ENCODE measurements around the gene LARP6.

The LARP6 gene

DNA sequence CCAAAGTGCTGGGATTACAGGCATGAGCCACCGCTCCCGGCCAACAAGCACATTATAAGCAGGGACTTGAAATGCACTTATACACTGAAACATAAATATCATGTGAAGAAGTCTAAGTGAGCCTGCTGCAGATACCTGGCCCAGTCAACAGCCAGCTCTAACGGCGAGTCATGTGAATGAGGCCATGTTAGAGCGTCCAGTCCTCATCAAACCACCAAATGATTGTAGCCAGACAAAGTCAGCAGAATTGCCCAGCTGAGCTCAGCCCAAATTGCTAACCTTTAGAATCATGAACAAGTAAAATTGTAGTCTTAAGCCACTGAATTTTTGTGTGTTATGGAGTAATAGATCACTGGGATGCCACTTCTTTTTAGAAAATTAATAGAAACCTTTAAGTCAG, 52.8 kb downstream of the LARP6 start:
- DNase-seq (ENCODE audit: low read depth): no peak
- H3K4me3 ChIP-seq (replicated peaks; ENCODE audit: low read depth, low read length): no peak overlapping the region
- TF ChIP-seq, protein P1, sequence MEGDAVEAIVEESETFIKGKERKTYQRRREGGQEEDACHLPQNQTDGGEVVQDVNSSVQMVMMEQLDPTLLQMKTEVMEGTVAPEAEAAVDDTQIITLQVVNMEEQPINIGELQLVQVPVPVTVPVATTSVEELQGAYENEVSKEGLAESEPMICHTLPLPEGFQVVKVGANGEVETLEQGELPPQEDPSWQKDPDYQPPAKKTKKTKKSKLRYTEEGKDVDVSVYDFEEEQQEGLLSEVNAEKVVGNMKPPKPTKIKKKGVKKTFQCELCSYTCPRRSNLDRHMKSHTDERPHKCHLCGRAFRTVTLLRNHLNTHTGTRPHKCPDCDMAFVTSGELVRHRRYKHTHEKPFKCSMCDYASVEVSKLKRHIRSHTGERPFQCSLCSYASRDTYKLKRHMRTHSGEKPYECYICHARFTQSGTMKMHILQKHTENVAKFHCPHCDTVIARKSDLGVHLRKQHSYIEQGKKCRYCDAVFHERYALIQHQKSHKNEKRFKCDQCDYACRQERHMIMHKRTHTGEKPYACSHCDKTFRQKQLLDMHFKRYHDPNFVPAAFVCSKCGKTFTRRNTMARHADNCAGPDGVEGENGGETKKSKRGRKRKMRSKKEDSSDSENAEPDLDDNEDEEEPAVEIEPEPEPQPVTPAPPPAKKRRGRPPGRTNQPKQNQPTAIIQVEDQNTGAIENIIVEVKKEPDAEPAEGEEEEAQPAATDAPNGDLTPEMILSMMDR (IDR thresholded peaks at IDR 0.05; ENCODE audit: low read length, missing control alignments): no peak

GRCh38 chr15:70799667-70800450, 54.1 kb downstream of the LARP6 start:
- no peak overlapping the region for H3K4me3 ChIP-seq (replicated peaks; ENCODE audit: low read depth, low read length)
- TF ChIP-seq, protein P1 (IDR thresholded peaks at IDR 0.05; ENCODE audit: low read length, missing control alignments): no peak
- peak; percentile 98 for DNase-seq (ENCODE audit: low read depth)

DNA sequence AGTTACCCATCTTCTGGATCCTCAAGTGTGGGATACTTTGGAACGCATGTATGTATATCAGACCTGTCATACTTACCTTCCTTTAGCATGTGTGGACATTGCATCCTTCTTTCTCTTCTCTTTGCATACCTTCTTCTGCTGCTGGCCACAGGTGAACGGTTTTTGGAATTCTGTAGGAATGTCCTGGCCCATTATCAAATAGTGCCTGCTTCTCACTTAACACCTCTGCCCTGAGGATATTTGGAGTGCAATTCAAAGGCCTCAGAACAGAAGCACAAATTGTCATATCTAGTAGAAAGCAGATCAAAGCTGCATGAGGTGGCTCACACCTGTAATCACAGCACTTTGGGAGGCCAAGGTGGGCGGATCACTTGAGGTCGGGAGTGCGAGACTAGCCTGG, 56.5 kb downstream of the LARP6 start:
- DNase-seq (ENCODE audit: low read depth): no peak
- H3K4me3 ChIP-seq (replicated peaks; ENCODE audit: low read depth, low read length): no peak overlapping the region
- TF ChIP-seq, protein P1 (IDR thresholded peaks at IDR 0.05; ENCODE audit: low read length, missing control alignments): no peak

DNA sequence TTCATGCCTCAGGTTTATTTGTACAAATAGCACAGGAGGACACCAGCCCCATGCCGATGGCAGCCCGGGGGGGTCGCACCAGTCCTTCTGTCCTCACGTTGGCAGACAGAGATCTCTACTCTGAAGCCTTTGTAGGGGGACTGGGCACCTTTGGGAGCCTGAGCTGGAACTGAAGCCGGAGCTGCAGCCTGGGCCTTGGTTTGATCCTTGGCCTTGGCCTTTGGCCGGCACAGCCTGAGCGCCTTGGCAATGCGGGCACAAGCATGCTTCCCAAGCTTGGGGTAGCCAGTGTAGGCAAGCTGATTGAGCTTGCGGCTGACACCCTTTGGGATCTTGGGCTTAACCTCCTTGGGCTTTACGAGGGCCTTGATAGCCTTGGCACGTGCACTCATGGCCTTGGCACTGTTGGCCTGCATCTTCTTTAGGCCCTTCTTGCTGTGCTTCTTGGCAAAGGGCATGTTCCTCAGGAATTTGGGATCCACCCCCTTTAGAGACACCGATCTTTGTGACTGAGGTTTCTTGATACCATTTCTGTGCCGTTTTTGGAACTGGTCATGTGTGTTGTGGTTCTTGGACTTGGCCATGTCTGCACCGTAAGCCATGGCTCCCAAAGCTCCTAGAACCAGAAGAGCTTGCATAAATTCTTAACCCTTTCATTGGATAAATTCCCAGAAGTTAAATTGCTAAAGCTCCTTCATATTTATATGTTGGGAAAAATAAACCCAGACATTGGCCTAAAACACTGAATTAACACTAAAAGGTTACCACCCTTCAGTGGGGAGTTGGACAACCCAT, 57.2 kb downstream of the LARP6 start:
- TF ChIP-seq, protein P1 (IDR thresholded peaks at IDR 0.05; ENCODE audit: low read length, missing control alignments): no peak
- no peak for DNase-seq (ENCODE audit: low read depth)
- H3K4me3 ChIP-seq (replicated peaks; ENCODE audit: low read depth, low read length): no peak overlapping the region

DNA sequence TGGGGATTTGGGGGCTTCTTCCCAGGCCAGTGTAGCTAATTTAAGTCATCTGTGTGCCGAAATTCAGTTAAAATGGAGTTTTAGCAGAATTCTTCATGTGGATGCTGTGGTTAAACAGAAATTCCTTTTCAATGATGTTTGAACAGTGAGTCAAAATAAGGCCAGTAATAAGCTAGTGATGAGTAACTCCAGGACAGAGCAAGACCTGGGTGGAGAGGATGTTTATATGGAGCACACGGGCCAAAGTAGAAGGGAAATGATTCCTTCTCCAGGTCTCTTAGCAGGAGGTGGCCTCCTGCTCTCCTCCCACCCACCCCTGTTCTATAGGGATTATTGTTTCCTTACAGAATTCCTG, 58.7 kb downstream of the LARP6 start:
- peak; percentile 91 for DNase-seq (ENCODE audit: low read depth)
- TF ChIP-seq, protein P1 (IDR thresholded peaks at IDR 0.05; ENCODE audit: low read length, missing control alignments): no peak
- no peak overlapping the region for H3K4me3 ChIP-seq (replicated peaks; ENCODE audit: low read depth, low read length)

- DNase-seq (ENCODE audit: low read depth): peak; percentile 49
- no peak overlapping the region for H3K4me3 ChIP-seq (replicated peaks; ENCODE audit: low read depth, low read length)
- TF ChIP-seq, protein P1 (IDR thresholded peaks at IDR 0.05; ENCODE audit: low read length, missing control alignments): no peak
These were observed 59.2 kb downstream of the LARP6 start for GRCh38 chr15:70794596-70795310.

Data from fibroblast of pulmonary artery (primary cell).